A549 (cell line): ENCODE data around the gene EFNA5. TPM values are rescaled to one million over a fixed set of nuclear protein-coding genes. Genes with fewer than 3 reads are reported as not detected.

Source experiments
- ATAC-seq, 2 experiments: fragments of 200-7000 bp in 1 of 2; fragments of >200 bp in 1 of 2; cut with Nextera tagmentation in 1 of 2; cut with Tn5 transposase in 1 of 2; 3 replicates each; pipeline versions ENCODE4 v1.8.0 to v1.9.1; 2018 to 2020; ENCODE audit warnings: mild to moderate bottlenecking in 1 of 2, moderate library complexity in 1 of 2
- CTCF ChIA-PET: fragments of 300-600 bp; sonication (Branson Sonifier 250); formaldehyde crosslinking; extraction: SDS; loops from one replicate; lab custom pipeline; 2021; ENCODE audit warnings: antibody characterized with exemption, inconsistent platforms; lab: Yijun Ruan, JAX
- POLR2A ChIA-PET: fragments of 350-600 bp; formaldehyde crosslinking; extraction: SDS; loops from one replicate; lab custom pipeline; 2021; ENCODE audit warnings: antibody characterized with exemption, inconsistent platforms; lab: Yijun Ruan, JAX
- DNase-seq, 2 experiments: peaks; one replicate each; pipeline versions ENCODE4 v3.0.0 to v3.0.0-alpha.2; 2011 to 2016; ENCODE audit warnings: low read depth in 1 of 2, low spot score in 1 of 2
- FAIRE-seq: peaks from 2 replicates; lab custom pipeline; 2011; peaks lifted over from hg19 to GRCh38; lab: Jason Lieb, UNC
- H3K27ac ChIP-seq, 2 experiments: fragments of >200 bp; sonication (Bioruptor Twin); formaldehyde crosslinking; 3 replicates each; pipeline ENCODE4 v1.5.1; 2016 to 2017
- H3K4me1 ChIP-seq: fragments of >200 bp; sonication (Bioruptor Twin); formaldehyde crosslinking; 3 replicates; pipeline ENCODE4 v1.6.1; 2016
- H3K4me2 ChIP-seq: fragments of >200 bp; sonication (Bioruptor Twin); formaldehyde crosslinking; 3 replicates; pipeline ENCODE4 v1.6.1; 2016
- H3K4me3 ChIP-seq: fragments of >200 bp; sonication (Bioruptor Twin); formaldehyde crosslinking; 3 replicates; pipeline ENCODE4 v1.5.1; 2016
- H3K9me3 ChIP-seq: fragments of >200 bp; sonication (Bioruptor Twin); formaldehyde crosslinking; 3 replicates; pipeline ENCODE4 v1.6.1; 2016
- BHLHE40 ChIP-seq: IDR thresholded peaks from 2 replicates; pipeline ENCODE4 v1.6.1; 2012; ENCODE audit warnings: low read depth, low read length, inconsistent platforms
- CBX2 ChIP-seq: fragments of 200-600 bp; sonication (generic); IDR thresholded peaks from 2 replicates; pipeline ENCODE4 v1.6.1; 2016; ENCODE audit warnings: low read depth, mild to moderate bottlenecking, borderline replicate concordance
- EHMT2 ChIP-seq: fragments of 200-600 bp; sonication (generic); IDR thresholded peaks from 2 replicates; pipeline ENCODE4 v1.6.1; 2016; ENCODE audit warnings: antibody characterized with exemption, low read depth, mild to moderate bottlenecking, moderate library complexity
- ESRRA ChIP-seq: fragments of 150-350 bp; IDR thresholded peaks from 2 replicates; pipeline ENCODE4 v1.6.1; 2014; ENCODE audit warnings: mild to moderate bottlenecking, low read length, borderline replicate concordance
- FOXS1 ChIP-seq: fragments of 250-450 bp; sonication (Bioruptor Pico); IDR thresholded peaks from 2 replicates; pipeline ENCODE4 v1.5.0; 2020; ENCODE audit warnings: mild to moderate bottlenecking, moderate library complexity
- JUNB ChIP-seq: fragments of >200 bp; sonication (Bioruptor Twin); formaldehyde crosslinking; IDR thresholded peaks from 2 replicates; pipeline ENCODE4 v1.6.1; 2016
- KDM1A ChIP-seq: fragments of 200-600 bp; sonication (generic); IDR thresholded peaks from 2 replicates; pipeline ENCODE4 v1.6.1; 2016; ENCODE audit warnings: low read depth, mild to moderate bottlenecking
- NFE2L2 ChIP-seq: fragments of 150-350 bp; conservative IDR thresholded peaks from 2 replicates; pipeline ENCODE4 v1.6.1; 2014; ENCODE audit warnings: low read length
- NPAS2 ChIP-seq: fragments of 250-450 bp; sonication (Bioruptor Pico); IDR thresholded peaks from 2 replicates; pipeline ENCODE4 v1.8.0; 2022; ENCODE audit warnings: mild to moderate bottlenecking, moderate library complexity, borderline replicate concordance
- NR3C1 ChIP-seq: fragments of >200 bp; sonication (Bioruptor Twin); formaldehyde crosslinking; IDR thresholded peaks from 3 replicates; pipeline ENCODE4 v1.6.1; 2017
- RAD21 ChIP-seq, 2 experiments: fragments of >200 bp in 1 of 2; sonication (Bioruptor Twin) in 1 of 2; formaldehyde crosslinking in 1 of 2; IDR thresholded peaks in 1 of 2; conservative IDR thresholded peaks in 1 of 2; 2 replicates in 1 of 2; 3 replicates in 1 of 2; pipeline ENCODE4 v1.6.1; 2012 to 2018; ENCODE audit warnings: inconsistent platforms in 1 of 2
- RARB ChIP-seq: fragments of 250-450 bp; sonication (Bioruptor Pico); IDR thresholded peaks from 2 replicates; pipeline ENCODE4 v1.8.0; 2021; ENCODE audit warnings: mild to moderate bottlenecking, moderate library complexity
- RNF2 ChIP-seq: fragments of 200-600 bp; sonication (generic); IDR thresholded peaks from 2 replicates; pipeline ENCODE4 v1.6.1; 2016; ENCODE audit warnings: low read depth, mild to moderate bottlenecking, antibody characterized with exemption, moderate library complexity, borderline replicate concordance
- SMC3 ChIP-seq: fragments of >200 bp; sonication (Bioruptor Twin); formaldehyde crosslinking; IDR thresholded peaks from 3 replicates; pipeline ENCODE4 v1.6.1; 2018; ENCODE audit warnings: inconsistent platforms
- SREBF2 ChIP-seq: fragments of 450-650 bp; IDR thresholded peaks from 2 replicates; pipeline ENCODE4 v1.6.1; 2014; ENCODE audit warnings: mild to moderate bottlenecking, moderate library complexity
- ZSCAN20 ChIP-seq: fragments of 250-450 bp; sonication (Bioruptor Pico); IDR thresholded peaks from 2 replicates; pipeline ENCODE4 v1.8.0; 2022; ENCODE audit warnings: mild to moderate bottlenecking, moderate library complexity
- WGBS: methylation state at CpG from one replicate; pipeline ENCODE4 v1.1.6; 2017; ENCODE audit errors: missing lambda C conversion rate; 5-methylcytosine and 5-hydroxymethylcytosine counted together
- polyA plus RNA-seq, 4 experiments: library from polyadenylated mRNA; depleted of rRNA in 3 of 4; stranded (reverse); fragments of >200 nt; fragmentation: RNase III in 1 of 4; extraction: RNeasy Plus Mini Kit Qiagen cat#74134 plus additional on column Dnase treatment in 1 of 4; gene quantifications; 2 replicates in 3 of 4; 3 replicates in 1 of 4; pipeline ENCODE4 v1.2.3, GENCODE V29; 2011 to 2017
- TF ChIP-seq, protein P1 (sequence below): IDR thresholded peaks from 2 replicates; pipeline ENCODE4 v1.6.1; 2012
- TF ChIP-seq, protein P2 (sequence below): fragments of 450-650 bp; IDR thresholded peaks from 2 replicates; pipeline ENCODE4 v1.6.1; 2014; ENCODE audit warnings: antibody characterized with exemption
- TF ChIP-seq, protein P3 (sequence below): fragments of >200 bp; sonication (Bioruptor Twin); formaldehyde crosslinking; IDR thresholded peaks from 3 replicates; pipeline ENCODE4 v1.5.1; 2016
- TF ChIP-seq, protein P4 (sequence below): fragments of 250-450 bp; sonication (Bioruptor Pico); IDR thresholded peaks from 2 replicates; pipeline ENCODE4 v1.5.0; 2020; ENCODE audit warnings: low read depth, mild to moderate bottlenecking, moderate library complexity

The EFNA5 gene
- polyA plus RNA-seq, 2 of the 4 experiments (the other 2 are of a cell fraction): 8.5 to 20.7 TPM

DNA sequence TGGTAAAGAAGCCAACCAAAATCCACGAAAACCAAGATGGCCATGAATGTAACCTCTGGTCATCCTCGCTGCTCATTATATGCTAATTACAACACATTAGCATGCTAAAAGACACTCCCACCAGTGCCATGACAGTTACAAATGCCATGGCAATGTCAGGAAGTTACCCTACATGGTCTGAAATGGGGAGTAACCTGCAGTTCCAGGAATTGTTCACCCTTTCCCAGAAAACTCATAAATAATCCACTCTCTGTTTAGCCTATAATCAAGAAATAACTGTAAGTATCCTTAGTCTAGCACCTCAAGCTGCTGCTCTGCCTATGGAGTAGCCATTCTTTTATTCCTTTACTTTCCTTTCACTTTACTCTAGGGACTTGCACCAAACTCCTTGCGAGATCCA is 160.6 kb downstream of the EFNA5 start:
- no peaks in the 10 kb centered on the region for H3K9me3 ChIP-seq
- no peak overlapping the region for H3K4me2 ChIP-seq
- ATAC-seq: no peak
- H3K27ac ChIP-seq: no peak overlapping the region
- no peak for FAIRE-seq
- ChIA-PET POLR2A (no interaction called here), CTCF (no interaction called here)
- H3K4me3 ChIP-seq: no peak overlapping the region
- no peak for TF ChIP-seq SREBF2
- no peak for TF ChIP-seq NPAS2 (CRISPR knock-in tag)
- no peak for TF ChIP-seq RNF2
- 92% methylated on average over 3 of the region's 3 CpGs for WGBS
- H3K4me1 ChIP-seq: peaks cover 53% of the 10 kb centered on the region
- DNase-seq: no peak

DNA sequence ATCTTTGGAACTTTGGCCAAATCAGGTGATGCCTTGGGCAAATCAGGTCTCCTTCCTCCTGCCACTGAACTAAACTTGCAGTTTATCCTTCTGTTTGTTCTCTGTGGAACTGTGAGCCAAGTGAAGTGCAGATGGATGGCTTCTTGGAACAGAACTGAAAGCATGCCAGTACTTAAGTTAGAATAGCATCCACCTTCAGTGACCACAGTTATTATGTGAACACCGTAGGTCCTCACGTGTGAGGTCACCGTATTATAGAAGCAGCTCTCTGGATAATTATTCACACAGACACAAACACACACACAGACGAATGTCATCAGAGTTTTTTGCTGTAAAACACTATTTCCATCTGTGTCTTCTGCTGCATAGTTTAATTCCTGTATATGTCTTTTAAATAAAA is 162.6 kb downstream of the EFNA5 start:
- H3K4me2 ChIP-seq: peak overlapping the region; percentile 56
- 5% methylated on average over 4 of the region's 4 CpGs for WGBS

DNA sequence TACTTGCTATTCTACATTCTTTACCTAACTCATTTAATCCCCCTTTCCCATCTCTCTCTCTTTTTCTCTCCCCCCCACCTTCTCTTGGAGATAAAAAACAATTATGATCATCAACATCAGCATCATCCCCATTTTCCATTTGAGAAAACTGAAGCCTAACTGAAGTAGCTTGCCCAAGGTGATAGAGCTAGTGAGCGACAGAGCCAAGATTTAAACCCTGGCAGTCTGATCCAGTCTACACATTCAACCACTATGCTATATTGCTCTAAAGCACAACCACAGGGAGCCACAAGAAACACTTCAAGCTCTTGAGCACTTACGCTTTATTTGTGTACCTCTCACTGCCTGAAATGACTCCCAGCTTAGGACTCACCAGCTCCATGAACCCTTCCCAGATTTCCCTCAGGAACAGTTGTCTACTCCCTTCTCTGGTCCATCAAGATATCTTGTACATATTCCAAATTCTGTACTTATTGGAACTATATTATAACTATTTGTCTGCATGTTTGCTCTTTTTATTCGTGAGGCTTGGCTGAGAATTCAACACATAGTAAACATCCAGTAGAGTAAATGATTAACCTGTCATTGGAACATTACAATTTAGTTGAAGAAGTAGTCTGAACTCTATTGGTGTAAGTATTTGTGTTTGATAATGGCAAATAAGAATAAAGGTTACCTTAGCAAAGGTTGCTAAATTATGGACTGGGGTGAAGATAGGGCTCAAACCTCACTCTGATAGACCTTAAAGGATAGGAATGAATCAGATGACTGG is 164.8 kb downstream of the EFNA5 start:
- ATAC-seq (peak; percentile 47 to 84; a peak in 4 of 6 replicates), DNase-seq (peak in 1 of 2 experiments; percentile 33), FAIRE-seq (peak; percentile 18)
- Histone ChIP-seq H3K27ac (peak overlapping the region; percentile 49 to 56), H3K9me3 (no peaks in the 10 kb centered on the region), H3K4me2 (peak overlapping the region; percentile 77), H3K4me3 (no peak overlapping the region), H3K4me1 (peaks cover 65% of the 10 kb centered on the region)
- ChIA-PET POLR2A (interaction anchor here (0.7 kb wide), 3 partner anchors 51 to 95 kb away, joined by 4 to 13 read pairs (median 7); no protein-coding TSS in a partner anchor), CTCF (interaction anchor here (1.1 kb wide), 1 partner anchor 44 kb away, joined by 3 read pairs; no protein-coding TSS in a partner anchor)
- WGBS: 40% methylated on average over 3 of the region's 3 CpGs
- TF ChIP-seq RAD21 (conservative IDR thresholded peaks at IDR 0.05 in 1 of 2, IDR thresholded peaks at IDR 0.05 in 1 of 2): no peak
- TF ChIP-seq CBX2: no peak
- TF ChIP-seq EHMT2: no peak

More for the DNA sequence above, 162.6 kb downstream of the EFNA5 start:
- peak overlapping the region; percentile 16 to 54; a peak in 4 of 6 replicates for H3K27ac ChIP-seq
- TF ChIP-seq RARB (no peak), KDM1A (no peak), BHLHE40 (no peak), ZSCAN20 (CRISPR knock-in tag) (no peak), FOXS1 (CRISPR knock-in tag) (no peak), NFE2L2 (no peak), RAD21 (conservative IDR thresholded peaks at IDR 0.05 in 1 of 2, IDR thresholded peaks at IDR 0.05 in 1 of 2) (no peak), EHMT2 (no peak), NR3C1 (no peak), JUNB (no peak), SMC3 (no peak), ESRRA (no peak)
- TF ChIP-seq, protein P1, sequence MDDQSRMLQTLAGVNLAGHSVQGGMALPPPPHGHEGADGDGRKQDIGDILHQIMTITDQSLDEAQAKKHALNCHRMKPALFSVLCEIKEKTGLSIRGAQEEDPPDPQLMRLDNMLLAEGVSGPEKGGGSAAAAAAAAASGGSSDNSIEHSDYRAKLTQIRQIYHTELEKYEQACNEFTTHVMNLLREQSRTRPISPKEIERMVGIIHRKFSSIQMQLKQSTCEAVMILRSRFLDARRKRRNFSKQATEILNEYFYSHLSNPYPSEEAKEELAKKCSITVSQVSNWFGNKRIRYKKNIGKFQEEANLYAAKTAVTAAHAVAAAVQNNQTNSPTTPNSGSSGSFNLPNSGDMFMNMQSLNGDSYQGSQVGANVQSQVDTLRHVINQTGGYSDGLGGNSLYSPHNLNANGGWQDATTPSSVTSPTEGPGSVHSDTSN: no peak
- TF ChIP-seq, protein P2, sequence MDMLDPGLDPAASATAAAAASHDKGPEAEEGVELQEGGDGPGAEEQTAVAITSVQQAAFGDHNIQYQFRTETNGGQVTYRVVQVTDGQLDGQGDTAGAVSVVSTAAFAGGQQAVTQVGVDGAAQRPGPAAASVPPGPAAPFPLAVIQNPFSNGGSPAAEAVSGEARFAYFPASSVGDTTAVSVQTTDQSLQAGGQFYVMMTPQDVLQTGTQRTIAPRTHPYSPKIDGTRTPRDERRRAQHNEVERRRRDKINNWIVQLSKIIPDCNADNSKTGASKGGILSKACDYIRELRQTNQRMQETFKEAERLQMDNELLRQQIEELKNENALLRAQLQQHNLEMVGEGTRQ: no peak
- TF ChIP-seq, protein P3, sequence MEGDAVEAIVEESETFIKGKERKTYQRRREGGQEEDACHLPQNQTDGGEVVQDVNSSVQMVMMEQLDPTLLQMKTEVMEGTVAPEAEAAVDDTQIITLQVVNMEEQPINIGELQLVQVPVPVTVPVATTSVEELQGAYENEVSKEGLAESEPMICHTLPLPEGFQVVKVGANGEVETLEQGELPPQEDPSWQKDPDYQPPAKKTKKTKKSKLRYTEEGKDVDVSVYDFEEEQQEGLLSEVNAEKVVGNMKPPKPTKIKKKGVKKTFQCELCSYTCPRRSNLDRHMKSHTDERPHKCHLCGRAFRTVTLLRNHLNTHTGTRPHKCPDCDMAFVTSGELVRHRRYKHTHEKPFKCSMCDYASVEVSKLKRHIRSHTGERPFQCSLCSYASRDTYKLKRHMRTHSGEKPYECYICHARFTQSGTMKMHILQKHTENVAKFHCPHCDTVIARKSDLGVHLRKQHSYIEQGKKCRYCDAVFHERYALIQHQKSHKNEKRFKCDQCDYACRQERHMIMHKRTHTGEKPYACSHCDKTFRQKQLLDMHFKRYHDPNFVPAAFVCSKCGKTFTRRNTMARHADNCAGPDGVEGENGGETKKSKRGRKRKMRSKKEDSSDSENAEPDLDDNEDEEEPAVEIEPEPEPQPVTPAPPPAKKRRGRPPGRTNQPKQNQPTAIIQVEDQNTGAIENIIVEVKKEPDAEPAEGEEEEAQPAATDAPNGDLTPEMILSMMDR: no peak
- TF ChIP-seq, protein P4, sequence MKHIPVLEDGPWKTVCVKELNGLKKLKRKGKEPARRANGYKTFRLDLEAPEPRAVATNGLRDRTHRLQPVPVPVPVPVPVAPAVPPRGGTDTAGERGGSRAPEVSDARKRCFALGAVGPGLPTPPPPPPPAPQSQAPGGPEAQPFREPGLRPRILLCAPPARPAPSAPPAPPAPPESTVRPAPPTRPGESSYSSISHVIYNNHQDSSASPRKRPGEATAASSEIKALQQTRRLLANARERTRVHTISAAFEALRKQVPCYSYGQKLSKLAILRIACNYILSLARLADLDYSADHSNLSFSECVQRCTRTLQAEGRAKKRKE: no peak
- TF ChIP-seq, all 56 proteins: peak for 0
- Histone ChIP-seq H3K4me3 (no peak overlapping the region), H3K9me3 (no peaks in the 10 kb centered on the region), H3K4me1 (peaks cover 50% of the 10 kb centered on the region)
- FAIRE-seq: no peak
- no peak for DNase-seq
- peak; percentile 38 to 39; a peak in 3 of 6 replicates for ATAC-seq
- ChIA-PET CTCF (interaction anchor here (1.9 kb wide), 1 partner anchor 64 kb away, joined by 5 read pairs; no protein-coding TSS in a partner anchor), POLR2A (no interaction called here)
